K562 (cell line): Measurements from ENCODE around the gene OR5AU1. TPM values are rescaled to one million over a fixed set of nuclear protein-coding genes. Genes with fewer than 3 reads are reported as not detected.

Experiments used
- ATAC-seq: fragments of 200-7000 bp; cut with Tn5 transposase; 3 replicates; pipeline ENCODE4 v1.9.1; 2020; ENCODE audit warnings: moderate library complexity
- BruUV-seq: library from RNA; stranded (reverse); fragments of 400-500 nt; replicated peaks from 2 replicates; lab custom pipeline; 2021; lab: Mats Ljungman, UMichigan
- CTCF ChIA-PET: fragments of 300-600 bp; formaldehyde crosslinking; extraction: SDS; loops from one replicate; lab custom pipeline; 2021; ENCODE audit warnings: low intra/inter-chr PET ratio; lab: Yijun Ruan, JAX
- POLR2A ChIA-PET: fragments of 300-600, 350-650 bp; sonication (Branson Sonifier 250); formaldehyde crosslinking; extraction: SDS; loops from one replicate; lab custom pipeline; 2021; ENCODE audit warnings: antibody characterized with exemption, inconsistent platforms; lab: Yijun Ruan, JAX
- DNase-seq, 4 experiments: peaks; one replicate each; pipeline versions ENCODE4 v3.0.0 to v3.0.0-alpha.2; 2011 to 2018; ENCODE audit warnings: low spot score in 3 of 4, mixed read lengths in 3 of 4; ENCODE audit errors: extremely low read depth in 1 of 4
- FAIRE-seq: peaks from 2 replicates; lab custom pipeline; 2011; peaks lifted over from hg19 to GRCh38; lab: Jason Lieb, UNC
- H2AFZ ChIP-seq: 2 replicates; pipeline ENCODE4 v1.6.0; 2011; ENCODE audit warnings: low read depth, low read length, control low read depth, inconsistent platforms
- H3K27ac ChIP-seq: fragments of 200-600 bp; 3 replicates; pipeline ENCODE4 v1.8.0; 2011; ENCODE audit warnings: low read depth, mild to moderate bottlenecking, control low read depth, inconsistent platforms, low read length, moderate library complexity, mixed read lengths; ENCODE audit errors: extremely low read depth
- H3K27me3 ChIP-seq, 2 experiments: fragments of 300-600 bp in 1 of 2; 2 replicates in 1 of 2; 3 replicates in 1 of 2; pipeline versions ENCODE4 v1.6.0 to v1.8.0; 2011; ENCODE audit warnings: inconsistent platforms in 2 of 2, low read length in 2 of 2, mild to moderate bottlenecking in 1 of 2, mixed read lengths in 1 of 2, moderate library complexity in 1 of 2; ENCODE audit not compliant: control insufficient read depth in 2 of 2, insufficient read depth in 2 of 2
- H3K36me3 ChIP-seq: fragments of 300-600 bp; 3 replicates; pipeline ENCODE4 v1.8.0; 2011; ENCODE audit warnings: mild to moderate bottlenecking, low read length, inconsistent platforms; ENCODE audit not compliant: control insufficient read depth, insufficient read depth
- H3K4me1 ChIP-seq, 2 experiments: fragments of 200-600 bp in 1 of 2; replicated peaks in 1 of 2; 2 replicates in 1 of 2; 3 replicates in 1 of 2; pipeline versions ENCODE4 v1.5.1 to v1.8.0; 2011; ENCODE audit warnings: inconsistent platforms in 2 of 2, low read length in 2 of 2, mild to moderate bottlenecking in 1 of 2, mixed read lengths in 1 of 2, moderate library complexity in 1 of 2; ENCODE audit not compliant: control insufficient read depth in 2 of 2, insufficient read depth in 2 of 2
- H3K4me2 ChIP-seq: 2 replicates; pipeline ENCODE4 v1.6.1; 2011; ENCODE audit warnings: low read length, control low read depth, inconsistent platforms, mixed read lengths; ENCODE audit not compliant: insufficient read depth
- H3K4me3 ChIP-seq: fragments of 200-600 bp; sonication (generic), shearing (Covaris generic); 2 replicates; pipeline ENCODE4 v1.5.1; 2016; ENCODE audit warnings: control low read depth, inconsistent platforms
- H3K79me2 ChIP-seq: fragments of 200-600 bp; 3 replicates; pipeline ENCODE4 v1.8.0; 2011; ENCODE audit warnings: low read length, inconsistent platforms; ENCODE audit not compliant: control insufficient read depth, insufficient read depth
- H3K9ac ChIP-seq, 2 experiments: 2 replicates each; pipeline versions ENCODE4 v1.6.0 to v1.6.1; 2011; ENCODE audit warnings: low read depth in 2 of 2, low read length in 2 of 2, control low read depth in 1 of 2, inconsistent platforms in 1 of 2, mild to moderate bottlenecking in 1 of 2, mixed read lengths in 1 of 2; ENCODE audit not compliant: insufficient read depth in 1 of 2
- H3K9me1 ChIP-seq: one replicate; pipeline ENCODE4 v1.6.0; 2011; ENCODE audit warnings: inconsistent platforms, mild to moderate bottlenecking, low read length, moderate library complexity; ENCODE audit not compliant: control insufficient read depth, insufficient read depth
- H3K9me3 ChIP-seq: replicated peaks from 2 replicates; pipeline ENCODE4 v1.5.1; 2011; ENCODE audit warnings: low read depth, low read length, inconsistent platforms; ENCODE audit not compliant: control insufficient read depth, insufficient read depth
- H4K20me1 ChIP-seq: replicated peaks from 2 replicates; pipeline ENCODE4 v1.6.1; 2011; ENCODE audit warnings: low read length, inconsistent platforms, mixed read lengths; ENCODE audit not compliant: control insufficient read depth, insufficient read depth
- NFIC ChIP-seq: fragments of 450-650 bp; IDR thresholded peaks from 2 replicates; pipeline ENCODE4 v1.6.1; 2017; ENCODE audit warnings: mild to moderate bottlenecking, inconsistent platforms
- PRDM10 ChIP-seq: fragments of 450-650 bp; IDR thresholded peaks from 2 replicates; pipeline ENCODE4 v1.6.1; 2018; ENCODE audit not compliant: partially characterized antibody
- WGBS: fragments of 100-300 bp; shearing (Covaris generic); methylation state at CpG from one replicate; pipeline ENCODE4 v1.1.6; 2016; ENCODE audit warnings: low coverage, mixed read lengths; ENCODE audit not compliant: insufficient coverage; ENCODE audit errors: missing lambda C conversion rate; 5-methylcytosine and 5-hydroxymethylcytosine counted together
- in situ Hi-C: fragments of 300-500 bp; cut with MboI; formaldehyde crosslinking; loops from 4 replicates; pipeline ENCODE4 v1.15.0; 2018; ENCODE audit warnings: inconsistent platforms, mixed read lengths
- intact Hi-C: fragments of 100-400 bp; cut with micrococcal nuclease; formaldehyde crosslinking; loops from 2 replicates; pipeline ENCODE4 v1.14.2; 2022
- polyA plus RNA-seq, 8 experiments: library from polyadenylated mRNA; depleted of rRNA in 4 of 8; stranded (reverse) in 5 of 8; unstranded in 3 of 8; fragments of >200 nt; fragmentation: Nextera tagmentation in 2 of 8; fragmentation: Illumina TruSeq in 1 of 8; extraction: Ambion mirVana in 2 of 8; extraction: Trizol in 1 of 8; gene quantifications; 2 replicates each; pipeline versions ENCODE4 v1.2.1 to v1.2.3, GENCODE V29; 2011 to 2014; ENCODE audit warnings: inconsistent platforms in 1 of 8, missing spikeins in 1 of 8
- total RNA-seq, 7 experiments: library from RNA; depleted of rRNA in 6 of 7; stranded (reverse); fragments of >200 nt in 6 of 7; fragmentation: Illumina TruSeq in 2 of 7; extraction: Trizol in 2 of 7; gene quantifications; 2 replicates each; pipeline versions ENCODE4 v1.2.1 to v1.2.3, GENCODE V29; 2011 to 2021; ENCODE audit warnings: low replicate concordance in 1 of 7

The OR5AU1 gene
- total and polyA plus RNA-seq, 9 of the 15 experiments (the other 6 are each of a cell fraction or from before 2014, with no cell fraction given), result not detected

- no peak for DNase-seq
- H4K20me1 ChIP-seq, result no peaks in the 10 kb centered on the region
- H3K27me3 ChIP-seq, result no peaks in the 10 kb centered on the region
- H3K27ac ChIP-seq, result no peak overlapping the region
- intact Hi-C loops, result no loop called here
- peak; percentile 42 for TF ChIP-seq PRDM10
- TF ChIP-seq NFIC, result no peak
- H3K4me3 ChIP-seq, result no peak overlapping the region
- WGBS, result 14% methylated on average over 1 of the region's 1 CpG
- peak overlapping the region; percentile 68; the same call in 1 of the 2 replicates for H3K4me2 ChIP-seq
- ChIA-PET CTCF (no interaction called here), POLR2A (interaction anchor here (0.6 to 3.3 kb wide), 2 partner anchors 10 to 122 kb away, joined by 3 to 20 read pairs; no protein-coding TSS in a partner anchor)
- H3K9me3 ChIP-seq, result no peaks in the 10 kb centered on the region
- no peaks in the 10 kb centered on the region for H3K79me2 ChIP-seq
- no peaks in the 10 kb centered on the region for H3K9me1 ChIP-seq
- H3K36me3 ChIP-seq, result no peaks in the 10 kb centered on the region
- H3K9ac ChIP-seq, result no peak overlapping the region
- ATAC-seq, result no peak
- peaks cover 4 to 14% of the 10 kb centered on the region in 2 experiments; a peak in 3 of 5 replicates for H3K4me1 ChIP-seq
- in situ Hi-C loops, result no loop called here
- peak overlapping the region; percentile 91; the same call in 1 of the 2 replicates for H2AFZ ChIP-seq
- BruUV-seq, result no TSS peak
- no peak for FAIRE-seq
Measured at GRCh38 chr14:21192447-21192822, 36.6 kb upstream of the OR5AU1 start.
